K562 (cell line): ENCODE measurements around the gene PYDC2. TPM values are rescaled to one million over a fixed set of nuclear protein-coding genes. Genes with fewer than 3 reads are reported as not detected.

Experiments used
- CBX3 ChIP-seq, 2 experiments: IDR thresholded peaks; 1 replicate in 1 of 2; 2 replicates in 1 of 2; pipeline ENCODE4 v1.6.1; 2012; ENCODE audit warnings: inconsistent platforms in 2 of 2, low read length in 2 of 2, borderline replicate concordance in 1 of 2, control low read depth in 1 of 2
- CC2D1A ChIP-seq: fragments of 450-650 bp; IDR thresholded peaks from 2 replicates; pipeline ENCODE4 v1.6.1; 2017; ENCODE audit warnings: mild to moderate bottlenecking
- CEBPG ChIP-seq, 3 experiments: fragments of 200-800 bp in 1 of 3; sonication (Bioruptor generic) in 1 of 3; sonication (generic) in 1 of 3; formaldehyde crosslinking in 1 of 3; IDR thresholded peaks in 2 of 3; conservative IDR thresholded peaks in 1 of 3; 2 replicates each; pipeline versions ENCODE4 v1.6.1 to v1.8.0; 2016 to 2022; ENCODE audit warnings: missing compliant biosample characterization in 2 of 3, missing genetic modification characterization in 2 of 3, mild to moderate bottlenecking in 1 of 3, missing genetic modification reagents in 1 of 3
- GTF2A2 ChIP-seq: IDR thresholded peaks from 2 replicates; pipeline ENCODE4 v1.6.1; 2016; ENCODE audit warnings: mild to moderate bottlenecking, missing genetic modification characterization, missing compliant biosample characterization
- PHF8 ChIP-seq: fragments of 200-600 bp; sonication (generic); IDR thresholded peaks from 2 replicates; pipeline ENCODE4 v1.6.1; 2012; ENCODE audit warnings: mixed run types, mild to moderate bottlenecking, inconsistent platforms, low read length, moderate library complexity, borderline replicate concordance
- POLR2H ChIP-seq: IDR thresholded peaks from 2 replicates; pipeline ENCODE4 v1.6.1; 2016; ENCODE audit warnings: missing genetic modification characterization, low read depth, mild to moderate bottlenecking, control low read depth, missing compliant biosample characterization, moderate library complexity
- RBFOX2 ChIP-seq: fragments of 200-400 bp; formaldehyde crosslinking; IDR thresholded peaks from 2 replicates; pipeline ENCODE4 v1.6.1; 2017; ENCODE audit warnings: low read depth, mild to moderate bottlenecking, low read length, moderate library complexity
- SAFB2 ChIP-seq: fragments of 200-400 bp; formaldehyde crosslinking; IDR thresholded peaks from 2 replicates; pipeline ENCODE4 v1.6.1; 2018; ENCODE audit warnings: borderline replicate concordance, low read length, low read depth, moderate library complexity; ENCODE audit not compliant: severe bottlenecking
- SIN3A ChIP-seq, 2 experiments: fragments of 150-350 bp in 1 of 2; IDR thresholded peaks; 2 replicates each; pipeline ENCODE4 v1.6.1; 2011 to 2016; ENCODE audit warnings: borderline replicate concordance in 2 of 2, low read depth in 2 of 2, low read length in 2 of 2, mild to moderate bottlenecking in 2 of 2, moderate library complexity in 2 of 2; ENCODE audit not compliant: control insufficient read depth in 1 of 2
- SMAD1 ChIP-seq: fragments of 150-350 bp; IDR thresholded peaks from 2 replicates; pipeline ENCODE4 v1.6.1; 2014; ENCODE audit warnings: low read length, low read depth; ENCODE audit not compliant: partially characterized antibody
- SUPT5H ChIP-seq: fragments of 450-650 bp; IDR thresholded peaks from 2 replicates; pipeline ENCODE4 v1.6.1; 2016
- ZNF174 ChIP-seq: fragments of 250-450 bp; sonication (Bioruptor Pico); IDR thresholded peaks from 2 replicates; pipeline ENCODE4 v1.4.0; 2020; ENCODE audit warnings: mild to moderate bottlenecking
- polyA plus RNA-seq, 8 experiments: library from polyadenylated mRNA; depleted of rRNA in 4 of 8; stranded (reverse) in 5 of 8; unstranded in 3 of 8; fragments of >200 nt; fragmentation: Nextera tagmentation in 2 of 8; fragmentation: Illumina TruSeq in 1 of 8; extraction: Ambion mirVana in 2 of 8; extraction: Trizol in 1 of 8; gene quantifications; 2 replicates each; pipeline versions ENCODE4 v1.2.1 to v1.2.3, GENCODE V29; 2011 to 2014; ENCODE audit warnings: inconsistent platforms in 1 of 8, missing spikeins in 1 of 8
- total RNA-seq, 7 experiments: library from RNA; depleted of rRNA in 6 of 7; stranded (reverse); fragments of >200 nt in 6 of 7; fragmentation: Illumina TruSeq in 2 of 7; extraction: Trizol in 2 of 7; gene quantifications; 2 replicates each; pipeline versions ENCODE4 v1.2.1 to v1.2.3, GENCODE V29; 2011 to 2021; ENCODE audit warnings: low replicate concordance in 1 of 7
- TF ChIP-seq, protein P1 (sequence below): fragments of 450-650 bp; IDR thresholded peaks from 2 replicates; pipeline ENCODE4 v1.6.1; 2016; ENCODE audit warnings: mild to moderate bottlenecking, moderate library complexity
- TF ChIP-seq, protein P2 (sequence below): fragments of 250-450 bp; sonication (Bioruptor Pico); IDR thresholded peaks from 2 replicates; pipeline ENCODE4 v1.5.0; 2021

The PYDC2 gene
- total and polyA plus RNA-seq, 9 of the 15 experiments (the other 6 are each of a cell fraction or from before 2014, with no cell fraction given): 4.0 to 7.6 (median 5.1) TPM; not detected in 5

DNA sequence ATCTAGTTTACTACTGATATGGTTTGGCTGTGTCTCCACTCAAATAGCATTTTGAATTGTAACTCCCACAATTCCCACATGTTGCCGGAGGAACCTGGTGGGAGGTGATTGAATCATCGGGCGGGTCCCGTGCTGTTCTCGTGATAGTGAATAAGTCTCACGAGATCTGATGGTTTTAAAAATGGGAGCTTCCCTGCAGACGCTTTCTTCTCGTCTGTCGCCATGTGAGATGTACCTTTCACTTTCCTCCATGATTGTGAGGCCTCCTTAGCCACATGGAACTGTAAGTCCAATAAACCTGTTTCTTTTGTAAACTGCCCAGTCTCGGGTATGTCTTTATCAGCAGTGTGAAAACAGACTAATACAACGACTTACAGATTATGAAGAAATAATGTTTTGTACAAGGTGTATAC is 35.6 kb upstream of the PYDC2 start (continued):
- TF ChIP-seq, protein P1, sequence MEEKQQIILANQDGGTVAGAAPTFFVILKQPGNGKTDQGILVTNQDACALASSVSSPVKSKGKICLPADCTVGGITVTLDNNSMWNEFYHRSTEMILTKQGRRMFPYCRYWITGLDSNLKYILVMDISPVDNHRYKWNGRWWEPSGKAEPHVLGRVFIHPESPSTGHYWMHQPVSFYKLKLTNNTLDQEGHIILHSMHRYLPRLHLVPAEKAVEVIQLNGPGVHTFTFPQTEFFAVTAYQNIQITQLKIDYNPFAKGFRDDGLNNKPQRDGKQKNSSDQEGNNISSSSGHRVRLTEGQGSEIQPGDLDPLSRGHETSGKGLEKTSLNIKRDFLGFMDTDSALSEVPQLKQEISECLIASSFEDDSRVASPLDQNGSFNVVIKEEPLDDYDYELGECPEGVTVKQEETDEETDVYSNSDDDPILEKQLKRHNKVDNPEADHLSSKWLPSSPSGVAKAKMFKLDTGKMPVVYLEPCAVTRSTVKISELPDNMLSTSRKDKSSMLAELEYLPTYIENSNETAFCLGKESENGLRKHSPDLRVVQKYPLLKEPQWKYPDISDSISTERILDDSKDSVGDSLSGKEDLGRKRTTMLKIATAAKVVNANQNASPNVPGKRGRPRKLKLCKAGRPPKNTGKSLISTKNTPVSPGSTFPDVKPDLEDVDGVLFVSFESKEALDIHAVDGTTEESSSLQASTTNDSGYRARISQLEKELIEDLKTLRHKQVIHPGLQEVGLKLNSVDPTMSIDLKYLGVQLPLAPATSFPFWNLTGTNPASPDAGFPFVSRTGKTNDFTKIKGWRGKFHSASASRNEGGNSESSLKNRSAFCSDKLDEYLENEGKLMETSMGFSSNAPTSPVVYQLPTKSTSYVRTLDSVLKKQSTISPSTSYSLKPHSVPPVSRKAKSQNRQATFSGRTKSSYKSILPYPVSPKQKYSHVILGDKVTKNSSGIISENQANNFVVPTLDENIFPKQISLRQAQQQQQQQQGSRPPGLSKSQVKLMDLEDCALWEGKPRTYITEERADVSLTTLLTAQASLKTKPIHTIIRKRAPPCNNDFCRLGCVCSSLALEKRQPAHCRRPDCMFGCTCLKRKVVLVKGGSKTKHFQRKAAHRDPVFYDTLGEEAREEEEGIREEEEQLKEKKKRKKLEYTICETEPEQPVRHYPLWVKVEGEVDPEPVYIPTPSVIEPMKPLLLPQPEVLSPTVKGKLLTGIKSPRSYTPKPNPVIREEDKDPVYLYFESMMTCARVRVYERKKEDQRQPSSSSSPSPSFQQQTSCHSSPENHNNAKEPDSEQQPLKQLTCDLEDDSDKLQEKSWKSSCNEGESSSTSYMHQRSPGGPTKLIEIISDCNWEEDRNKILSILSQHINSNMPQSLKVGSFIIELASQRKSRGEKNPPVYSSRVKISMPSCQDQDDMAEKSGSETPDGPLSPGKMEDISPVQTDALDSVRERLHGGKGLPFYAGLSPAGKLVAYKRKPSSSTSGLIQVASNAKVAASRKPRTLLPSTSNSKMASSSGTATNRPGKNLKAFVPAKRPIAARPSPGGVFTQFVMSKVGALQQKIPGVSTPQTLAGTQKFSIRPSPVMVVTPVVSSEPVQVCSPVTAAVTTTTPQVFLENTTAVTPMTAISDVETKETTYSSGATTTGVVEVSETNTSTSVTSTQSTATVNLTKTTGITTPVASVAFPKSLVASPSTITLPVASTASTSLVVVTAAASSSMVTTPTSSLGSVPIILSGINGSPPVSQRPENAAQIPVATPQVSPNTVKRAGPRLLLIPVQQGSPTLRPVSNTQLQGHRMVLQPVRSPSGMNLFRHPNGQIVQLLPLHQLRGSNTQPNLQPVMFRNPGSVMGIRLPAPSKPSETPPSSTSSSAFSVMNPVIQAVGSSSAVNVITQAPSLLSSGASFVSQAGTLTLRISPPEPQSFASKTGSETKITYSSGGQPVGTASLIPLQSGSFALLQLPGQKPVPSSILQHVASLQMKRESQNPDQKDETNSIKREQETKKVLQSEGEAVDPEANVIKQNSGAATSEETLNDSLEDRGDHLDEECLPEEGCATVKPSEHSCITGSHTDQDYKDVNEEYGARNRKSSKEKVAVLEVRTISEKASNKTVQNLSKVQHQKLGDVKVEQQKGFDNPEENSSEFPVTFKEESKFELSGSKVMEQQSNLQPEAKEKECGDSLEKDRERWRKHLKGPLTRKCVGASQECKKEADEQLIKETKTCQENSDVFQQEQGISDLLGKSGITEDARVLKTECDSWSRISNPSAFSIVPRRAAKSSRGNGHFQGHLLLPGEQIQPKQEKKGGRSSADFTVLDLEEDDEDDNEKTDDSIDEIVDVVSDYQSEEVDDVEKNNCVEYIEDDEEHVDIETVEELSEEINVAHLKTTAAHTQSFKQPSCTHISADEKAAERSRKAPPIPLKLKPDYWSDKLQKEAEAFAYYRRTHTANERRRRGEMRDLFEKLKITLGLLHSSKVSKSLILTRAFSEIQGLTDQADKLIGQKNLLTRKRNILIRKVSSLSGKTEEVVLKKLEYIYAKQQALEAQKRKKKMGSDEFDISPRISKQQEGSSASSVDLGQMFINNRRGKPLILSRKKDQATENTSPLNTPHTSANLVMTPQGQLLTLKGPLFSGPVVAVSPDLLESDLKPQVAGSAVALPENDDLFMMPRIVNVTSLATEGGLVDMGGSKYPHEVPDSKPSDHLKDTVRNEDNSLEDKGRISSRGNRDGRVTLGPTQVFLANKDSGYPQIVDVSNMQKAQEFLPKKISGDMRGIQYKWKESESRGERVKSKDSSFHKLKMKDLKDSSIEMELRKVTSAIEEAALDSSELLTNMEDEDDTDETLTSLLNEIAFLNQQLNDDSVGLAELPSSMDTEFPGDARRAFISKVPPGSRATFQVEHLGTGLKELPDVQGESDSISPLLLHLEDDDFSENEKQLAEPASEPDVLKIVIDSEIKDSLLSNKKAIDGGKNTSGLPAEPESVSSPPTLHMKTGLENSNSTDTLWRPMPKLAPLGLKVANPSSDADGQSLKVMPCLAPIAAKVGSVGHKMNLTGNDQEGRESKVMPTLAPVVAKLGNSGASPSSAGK: peak; percentile 73; the same call in 1 of the 2 replicates
- TF ChIP-seq, protein P2, sequence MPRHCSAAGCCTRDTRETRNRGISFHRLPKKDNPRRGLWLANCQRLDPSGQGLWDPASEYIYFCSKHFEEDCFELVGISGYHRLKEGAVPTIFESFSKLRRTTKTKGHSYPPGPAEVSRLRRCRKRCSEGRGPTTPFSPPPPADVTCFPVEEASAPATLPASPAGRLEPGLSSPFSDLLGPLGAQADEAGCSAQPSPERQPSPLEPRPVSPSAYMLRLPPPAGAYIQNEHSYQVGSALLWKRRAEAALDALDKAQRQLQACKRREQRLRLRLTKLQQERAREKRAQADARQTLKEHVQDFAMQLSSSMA (CRISPR knock-in tag): no peak
- peak; percentile 68 for TF ChIP-seq RBFOX2
- TF ChIP-seq SMAD1: peak; percentile 56
- peak; percentile 67 to 69; a peak in 1 of 4 replicates for TF ChIP-seq SIN3A (IDR thresholded peaks at IDR 0.05; ENCODE audit: borderline replicate concordance in 2 of 2, control insufficient read depth in 1 of 2, low read depth in 2 of 2, low read length in 2 of 2)
- TF ChIP-seq SUPT5H: peak; percentile 90
- TF ChIP-seq CBX3 (IDR thresholded peaks at IDR 0.05; ENCODE audit: borderline replicate concordance in 1 of 2, low read length in 2 of 2): peak in 1 of 2 experiments; percentile 49; a peak in 1 of 3 replicates
- no peak for TF ChIP-seq CEBPG (CRISPR knock-in tag; IDR thresholded peaks at IDR 0.05)
- 0 out of 4 replicates have a peak, but pooled peaks of 1 of the 2 experiments have one; percentile 25 for TF ChIP-seq CEBPG (tag; conservative IDR thresholded peaks at IDR 0.05 in 1 of 2, IDR thresholded peaks at IDR 0.05 in 1 of 2)
- no peak for TF ChIP-seq SAFB2
- peak; percentile 54; the same call in 1 of the 2 replicates for TF ChIP-seq PHF8
- peak; percentile 95 for TF ChIP-seq POLR2H (tag)
- 0 out of 2 replicates have a peak, but pooled peaks have one; percentile 29 for TF ChIP-seq CC2D1A
- 0 out of 2 replicates have a peak, but pooled peaks have one; percentile 30 for TF ChIP-seq GTF2A2 (tag)
- TF ChIP-seq ZNF174 (CRISPR knock-in tag): no peak
